Measurements from ENCODE around the gene MS4A10. TPM values are rescaled to one million over a fixed set of nuclear protein-coding genes. Genes with fewer than 3 reads are reported as not detected.

The MS4A10 gene
- polyA plus RNA-seq, 2 donors: not detected

- peak within 1 kb of the TSS; percentile 59 to 63 for H3K27ac ChIP-seq (ENCODE audit: low read depth in 2 of 2, low read length in 1 of 2)
- H3K4me1 ChIP-seq (ENCODE audit: control insufficient read depth in 2 of 2, insufficient read depth in 2 of 2, low read length in 1 of 2): peaks cover 11 to 18% of the 10 kb centered on the region in 2 donors
- H3K27me3 ChIP-seq (ENCODE audit: control insufficient read depth in 1 of 2, insufficient read depth in 2 of 2, low read length in 2 of 2): no peaks in the 10 kb centered on the region
- 0 to 1% methylated on average over 57 of the region's 57 CpGs for WGBS, 2 donors
- H3K4me3 ChIP-seq (ENCODE audit: low read depth in 1 of 2, low read length in 2 of 2): peak within 1 kb of the TSS; percentile 88 to 94
- H3K9me3 ChIP-seq (ENCODE audit: control insufficient read depth in 2 of 2, insufficient read depth in 1 of 2, low read depth in 1 of 2, low read length in 1 of 2): no peaks in the 10 kb centered on the region
- H3K36me3 ChIP-seq (ENCODE audit: control insufficient read depth in 2 of 2, insufficient read depth in 2 of 2, low read length in 1 of 2): peaks cover 0 to 3% of the 10 kb centered on the region in 2 donors
These were observed 56.9 kb downstream of the MS4A10 start, which contains the start of gene CCDC86 for GRCh38 chr11:60841797-60842667. CCDC86 (plus strand) TSS chr11:60842113; CDS start chr11:60842125, 12 bp downstream.

- Histone ChIP-seq H3K36me3 (ENCODE audit: control insufficient read depth in 2 of 2, insufficient read depth in 2 of 2, low read length in 1 of 2) (peaks cover 2 to 6% of the 10 kb centered on the region in 2 donors), H3K9me3 (ENCODE audit: control insufficient read depth in 2 of 2, insufficient read depth in 1 of 2, low read depth in 1 of 2, low read length in 1 of 2) (no peaks in the 10 kb centered on the region), H3K4me3 (ENCODE audit: low read depth in 1 of 2, low read length in 2 of 2) (peak overlapping the region; percentile 88 to 94), H3K4me1 (ENCODE audit: control insufficient read depth in 2 of 2, insufficient read depth in 2 of 2, low read length in 1 of 2) (peaks cover 11 to 18% of the 10 kb centered on the region in 2 donors), H3K27me3 (ENCODE audit: control insufficient read depth in 1 of 2, insufficient read depth in 2 of 2, low read length in 2 of 2) (no peaks in the 10 kb centered on the region), H3K27ac (ENCODE audit: low read depth in 2 of 2, low read length in 1 of 2) (peak overlapping the region; percentile 59 to 63)
- 7 to 9% methylated on average over 23 of the region's 23 CpGs for WGBS, 2 donors
These were observed 57.8 kb downstream of the MS4A10 start for GRCh38 chr11:60842668-60843600.

GRCh38 chr11:60844045-60844869 is 59.1 kb downstream of the MS4A10 start:
- Histone ChIP-seq H3K27ac (ENCODE audit: low read depth in 2 of 2, low read length in 1 of 2) (peak overlapping the region in 1 of 2 donors; percentile 10), H3K27me3 (ENCODE audit: control insufficient read depth in 1 of 2, insufficient read depth in 2 of 2, low read length in 2 of 2) (no peaks in the 10 kb centered on the region), H3K4me1 (ENCODE audit: control insufficient read depth in 2 of 2, insufficient read depth in 2 of 2, low read length in 1 of 2) (peaks cover 11 to 18% of the 10 kb centered on the region in 2 donors), H3K9me3 (ENCODE audit: control insufficient read depth in 2 of 2, insufficient read depth in 1 of 2, low read depth in 1 of 2, low read length in 1 of 2) (no peaks in the 10 kb centered on the region), H3K4me3 (ENCODE audit: low read depth in 1 of 2, low read length in 2 of 2) (peak overlapping the region in 1 of 2 donors; percentile 94), H3K36me3 (ENCODE audit: control insufficient read depth in 2 of 2, insufficient read depth in 2 of 2, low read length in 1 of 2) (peaks cover 5 to 17% of the 10 kb centered on the region in 2 donors)
- WGBS, 2 donors: 49 to 52% methylated on average over 10 of the region's 10 CpGs

- no peak overlapping the region for H3K4me3 ChIP-seq (ENCODE audit: low read depth in 1 of 2, low read length in 2 of 2)
- 36 to 38% methylated on average over 4 of the region's 4 CpGs for whole genome bisulfite sequencing, 2 donors
- peaks cover 5 to 22% of the 10 kb centered on the region in 2 donors for H3K36me3 ChIP-seq (ENCODE audit: control insufficient read depth in 2 of 2, insufficient read depth in 2 of 2, low read length in 1 of 2)
- H3K9me3 ChIP-seq (ENCODE audit: control insufficient read depth in 2 of 2, insufficient read depth in 1 of 2, low read depth in 1 of 2, low read length in 1 of 2): no peaks in the 10 kb centered on the region
- peaks cover 11 to 18% of the 10 kb centered on the region in 2 donors for H3K4me1 ChIP-seq (ENCODE audit: control insufficient read depth in 2 of 2, insufficient read depth in 2 of 2, low read length in 1 of 2)
- H3K27me3 ChIP-seq (ENCODE audit: control insufficient read depth in 1 of 2, insufficient read depth in 2 of 2, low read length in 2 of 2): no peaks in the 10 kb centered on the region
- H3K27ac ChIP-seq (ENCODE audit: low read depth in 2 of 2, low read length in 1 of 2): no peak overlapping the region
These were observed 59.7 kb downstream of the MS4A10 start for GRCh38 chr11:60844870-60845221.

GRCh38 chr11:60845338-60845737 is 60.2 kb downstream of the MS4A10 start:
- H3K27ac ChIP-seq (ENCODE audit: low read depth in 2 of 2, low read length in 1 of 2): no peak overlapping the region
- no peak overlapping the region for H3K4me3 ChIP-seq (ENCODE audit: low read depth in 1 of 2, low read length in 2 of 2)
- H3K9me3 ChIP-seq (ENCODE audit: control insufficient read depth in 2 of 2, insufficient read depth in 1 of 2, low read depth in 1 of 2, low read length in 1 of 2): no peaks in the 10 kb centered on the region
- peaks cover 6 to 27% of the 10 kb centered on the region in 2 donors for H3K36me3 ChIP-seq (ENCODE audit: control insufficient read depth in 2 of 2, insufficient read depth in 2 of 2, low read length in 1 of 2)
- peaks cover 11 to 18% of the 10 kb centered on the region in 2 donors for H3K4me1 ChIP-seq (ENCODE audit: control insufficient read depth in 2 of 2, insufficient read depth in 2 of 2, low read length in 1 of 2)
- 81% methylated on average over 8 of the region's 8 CpGs for whole genome bisulfite sequencing, 2 donors
- H3K27me3 ChIP-seq (ENCODE audit: control insufficient read depth in 1 of 2, insufficient read depth in 2 of 2, low read length in 2 of 2): no peaks in the 10 kb centered on the region

- no peak overlapping the region for H3K27ac ChIP-seq (ENCODE audit: low read depth in 2 of 2, low read length in 1 of 2)
- peaks cover 0 to 3% of the 10 kb centered on the region in 2 donors for H3K9me3 ChIP-seq (ENCODE audit: control insufficient read depth in 2 of 2, insufficient read depth in 1 of 2, low read depth in 1 of 2, low read length in 1 of 2)
- WGBS, 2 donors: 69 to 80% methylated on average over 13 of the region's 13 CpGs
These were observed 62.1 kb downstream of the MS4A10 start for GRCh38 chr11:60847281-60847680.

GRCh38 chr11:60847896-60848295 is 62.8 kb downstream of the MS4A10 start:
- H3K27ac ChIP-seq (ENCODE audit: low read depth in 2 of 2, low read length in 1 of 2): no peak overlapping the region
- peaks cover 0 to 8% of the 10 kb centered on the region in 2 donors for H3K9me3 ChIP-seq (ENCODE audit: control insufficient read depth in 2 of 2, insufficient read depth in 1 of 2, low read depth in 1 of 2, low read length in 1 of 2)
- peaks cover 6 to 15% of the 10 kb centered on the region in 2 donors for H3K4me1 ChIP-seq (ENCODE audit: control insufficient read depth in 2 of 2, insufficient read depth in 2 of 2, low read length in 1 of 2)
- H3K27me3 ChIP-seq (ENCODE audit: control insufficient read depth in 1 of 2, insufficient read depth in 2 of 2, low read length in 2 of 2): no peaks in the 10 kb centered on the region
- H3K4me3 ChIP-seq (ENCODE audit: low read depth in 1 of 2, low read length in 2 of 2): no peak overlapping the region
- peaks cover 9 to 46% of the 10 kb centered on the region in 2 donors for H3K36me3 ChIP-seq (ENCODE audit: control insufficient read depth in 2 of 2, insufficient read depth in 2 of 2, low read length in 1 of 2)
- 79 to 91% methylated on average over 12 of the region's 12 CpGs for WGBS, 2 donors

More at GRCh38 chr11:60847281-60847680, 62.1 kb downstream of the MS4A10 start:
- Histone ChIP-seq H3K4me1 (ENCODE audit: control insufficient read depth in 2 of 2, insufficient read depth in 2 of 2, low read length in 1 of 2) (peaks cover 6 to 18% of the 10 kb centered on the region in 2 donors), H3K27me3 (ENCODE audit: control insufficient read depth in 1 of 2, insufficient read depth in 2 of 2, low read length in 2 of 2) (no peaks in the 10 kb centered on the region), H3K36me3 (ENCODE audit: control insufficient read depth in 2 of 2, insufficient read depth in 2 of 2, low read length in 1 of 2) (peaks cover 9 to 41% of the 10 kb centered on the region in 2 donors), H3K4me3 (ENCODE audit: low read depth in 1 of 2, low read length in 2 of 2) (no peak overlapping the region)

GRCh38 chr11:60848714-60849151 is 63.6 kb downstream of the MS4A10 start:
- 86 to 90% methylated on average over 10 of the region's 10 CpGs for WGBS, 2 donors
- H3K4me3 ChIP-seq (ENCODE audit: low read depth in 1 of 2, low read length in 2 of 2): no peak overlapping the region
- no peaks in the 10 kb centered on the region for H3K27me3 ChIP-seq (ENCODE audit: control insufficient read depth in 1 of 2, insufficient read depth in 2 of 2, low read length in 2 of 2)
- peaks cover 6 to 9% of the 10 kb centered on the region in 2 donors for H3K4me1 ChIP-seq (ENCODE audit: control insufficient read depth in 2 of 2, insufficient read depth in 2 of 2, low read length in 1 of 2)
- peaks cover 0 to 8% of the 10 kb centered on the region in 2 donors for H3K9me3 ChIP-seq (ENCODE audit: control insufficient read depth in 2 of 2, insufficient read depth in 1 of 2, low read depth in 1 of 2, low read length in 1 of 2)
- H3K27ac ChIP-seq (ENCODE audit: low read depth in 2 of 2, low read length in 1 of 2): no peak overlapping the region
- H3K36me3 ChIP-seq (ENCODE audit: control insufficient read depth in 2 of 2, insufficient read depth in 2 of 2, low read length in 1 of 2): peaks cover 9 to 49% of the 10 kb centered on the region in 2 donors

Data from esophagus (tissue), 2 donors.